ENCODE data around the gene TBC1D1.

Gene TBC1D1

GRCh38 chr4:37995299-37995821 lies 104.5 kb downstream of the TBC1D1 start:
- H2AFZ ChIP-seq (ENCODE audit: low read length): no peak overlapping the region
- peaks cover 89% of the 10 kb centered on the region for H3K79me2 ChIP-seq (ENCODE audit: insufficient read depth, low read length)
- no peak for TF ChIP-seq EZH2 (IDR thresholded peaks at IDR 0.05; ENCODE audit: borderline replicate concordance, low read length)
- TF ChIP-seq, protein P1, sequence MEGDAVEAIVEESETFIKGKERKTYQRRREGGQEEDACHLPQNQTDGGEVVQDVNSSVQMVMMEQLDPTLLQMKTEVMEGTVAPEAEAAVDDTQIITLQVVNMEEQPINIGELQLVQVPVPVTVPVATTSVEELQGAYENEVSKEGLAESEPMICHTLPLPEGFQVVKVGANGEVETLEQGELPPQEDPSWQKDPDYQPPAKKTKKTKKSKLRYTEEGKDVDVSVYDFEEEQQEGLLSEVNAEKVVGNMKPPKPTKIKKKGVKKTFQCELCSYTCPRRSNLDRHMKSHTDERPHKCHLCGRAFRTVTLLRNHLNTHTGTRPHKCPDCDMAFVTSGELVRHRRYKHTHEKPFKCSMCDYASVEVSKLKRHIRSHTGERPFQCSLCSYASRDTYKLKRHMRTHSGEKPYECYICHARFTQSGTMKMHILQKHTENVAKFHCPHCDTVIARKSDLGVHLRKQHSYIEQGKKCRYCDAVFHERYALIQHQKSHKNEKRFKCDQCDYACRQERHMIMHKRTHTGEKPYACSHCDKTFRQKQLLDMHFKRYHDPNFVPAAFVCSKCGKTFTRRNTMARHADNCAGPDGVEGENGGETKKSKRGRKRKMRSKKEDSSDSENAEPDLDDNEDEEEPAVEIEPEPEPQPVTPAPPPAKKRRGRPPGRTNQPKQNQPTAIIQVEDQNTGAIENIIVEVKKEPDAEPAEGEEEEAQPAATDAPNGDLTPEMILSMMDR (IDR thresholded peaks at IDR 0.05; ENCODE audit: low read length): no peak
- H3F3A ChIP-seq (ENCODE audit: insufficient read depth, low read length): no peaks in the 10 kb centered on the region
- H3K9me3 ChIP-seq (ENCODE audit: low read length): no peaks in the 10 kb centered on the region
- H4K20me1 ChIP-seq (ENCODE audit: insufficient read depth, low read length): no peaks in the 10 kb centered on the region
- peak overlapping the region; percentile 91 for H3K27ac ChIP-seq (ENCODE audit: low read depth, low read length, poor library complexity, severe bottlenecking)
- peaks cover 26% of the 10 kb centered on the region for H3K36me3 ChIP-seq (ENCODE audit: insufficient read depth, low read length)
- peak overlapping the region; percentile 57; the same call in 1 of the 2 replicates for H3K9ac ChIP-seq (ENCODE audit: low read length)
- H3K9me2 ChIP-seq (ENCODE audit: low read depth, low read length): no peaks in the 10 kb centered on the region
- peak overlapping the region; percentile 35 for H3K4me3 ChIP-seq (ENCODE audit: low read depth, low read length, poor library complexity, severe bottlenecking)
- no peaks in the 10 kb centered on the region for H3K27me3 ChIP-seq (ENCODE audit: insufficient read depth, low read length)
- H3K4me2 ChIP-seq (ENCODE audit: low read length): peak overlapping the region; percentile 64
- H3K4me1 ChIP-seq (ENCODE audit: insufficient read depth, low read length, severe bottlenecking): peaks cover 96% of the 10 kb centered on the region

DNA sequence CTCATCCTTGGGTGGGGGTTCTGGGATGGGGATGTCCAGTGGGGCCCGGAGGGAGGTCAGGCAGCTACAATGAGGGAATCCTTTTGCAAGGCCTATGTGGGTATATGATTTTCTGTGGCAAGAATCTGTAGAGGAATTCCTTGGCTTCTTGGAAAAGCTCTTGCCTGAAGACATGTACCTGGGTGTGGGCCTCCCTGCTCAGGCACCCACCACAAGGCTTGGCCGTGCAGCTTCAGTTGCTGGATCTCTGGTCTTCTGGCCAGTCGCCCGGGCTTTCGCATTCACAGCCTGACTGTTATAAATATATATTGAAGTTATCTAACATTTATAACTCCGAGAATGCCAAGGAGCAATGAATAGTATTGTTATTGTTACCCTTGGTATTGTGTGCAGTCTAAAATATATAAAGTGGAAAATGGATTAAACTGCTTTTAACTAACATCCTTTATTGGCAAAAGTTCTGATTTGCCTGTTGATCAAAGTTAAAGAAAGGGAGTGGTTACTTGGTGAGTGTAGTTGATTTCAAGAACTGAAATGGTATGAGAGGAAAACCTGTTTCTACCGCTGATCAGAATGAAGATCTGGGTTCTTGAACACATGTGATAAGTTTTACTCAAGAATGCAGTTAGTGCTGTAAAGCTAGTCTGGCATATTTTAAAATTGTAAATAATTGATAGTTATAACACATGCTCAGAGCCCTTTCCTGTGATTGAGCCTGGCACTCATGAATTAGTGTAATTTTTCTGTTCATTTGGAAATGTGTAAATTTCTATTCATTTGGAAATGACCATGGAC lies 105.3 kb downstream of the TBC1D1 start:
- TF ChIP-seq EZH2 (IDR thresholded peaks at IDR 0.05; ENCODE audit: borderline replicate concordance, low read length): no peak
- TF ChIP-seq, protein P1 (IDR thresholded peaks at IDR 0.05; ENCODE audit: low read length): no peak
- Histone ChIP-seq H3K36me3 (ENCODE audit: insufficient read depth, low read length) (peaks cover 35% of the 10 kb centered on the region), H3F3A (ENCODE audit: insufficient read depth, low read length) (no peaks in the 10 kb centered on the region), H3K9ac (ENCODE audit: low read length) (peak overlapping the region; percentile 57), H4K20me1 (ENCODE audit: insufficient read depth, low read length) (no peaks in the 10 kb centered on the region), H3K4me1 (ENCODE audit: insufficient read depth, low read length, severe bottlenecking) (peaks cover 95% of the 10 kb centered on the region), H3K4me3 (ENCODE audit: low read depth, low read length, poor library complexity, severe bottlenecking) (peak overlapping the region; percentile 35), H3K27ac (ENCODE audit: low read depth, low read length, poor library complexity, severe bottlenecking) (peak overlapping the region; percentile 91), H3K4me2 (ENCODE audit: low read length) (peak overlapping the region; percentile 64), H3K79me2 (ENCODE audit: insufficient read depth, low read length) (peaks cover 91% of the 10 kb centered on the region), H3K9me2 (ENCODE audit: low read depth, low read length) (no peaks in the 10 kb centered on the region), H3K9me3 (ENCODE audit: low read length) (no peaks in the 10 kb centered on the region), H2AFZ (ENCODE audit: low read length) (no peak overlapping the region), H3K27me3 (ENCODE audit: insufficient read depth, low read length) (no peaks in the 10 kb centered on the region)

DNA sequence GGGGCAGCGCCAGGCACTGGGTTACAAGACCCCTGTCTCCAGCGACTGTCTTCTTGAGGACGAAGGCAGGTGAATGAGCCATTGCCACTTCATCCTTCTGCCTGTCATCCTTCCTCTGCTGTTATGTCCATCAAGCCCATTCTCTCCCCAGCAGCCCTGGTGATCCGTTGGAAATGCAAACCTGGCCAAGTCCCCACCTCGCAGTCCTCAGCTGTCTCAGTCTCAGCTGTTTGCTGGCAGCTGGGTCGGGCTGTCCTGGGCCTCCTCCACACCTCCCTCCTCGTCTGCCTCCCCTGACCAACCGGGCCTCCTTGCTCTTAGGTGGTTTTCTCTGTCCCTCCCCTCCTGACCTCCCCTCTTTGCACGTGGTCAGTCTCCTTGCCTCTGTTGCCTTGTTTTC lies 107.3 kb downstream of the TBC1D1 start:
- H3K79me2 ChIP-seq (ENCODE audit: insufficient read depth, low read length): peaks cover 96% of the 10 kb centered on the region
- H3K9ac ChIP-seq (ENCODE audit: low read length): peak overlapping the region; percentile 57
- peak overlapping the region; percentile 67 for H3K4me2 ChIP-seq (ENCODE audit: low read length)
- H3K27me3 ChIP-seq (ENCODE audit: insufficient read depth, low read length): no peaks in the 10 kb centered on the region
- peaks cover 36% of the 10 kb centered on the region; the same call in 1 of the 2 replicates for H3K36me3 ChIP-seq (ENCODE audit: insufficient read depth, low read length)
- H4K20me1 ChIP-seq (ENCODE audit: insufficient read depth, low read length): no peaks in the 10 kb centered on the region
- no peak for TF ChIP-seq EZH2 (IDR thresholded peaks at IDR 0.05; ENCODE audit: borderline replicate concordance, low read length)
- no peak overlapping the region for H2AFZ ChIP-seq (ENCODE audit: low read length)
- H3K4me1 ChIP-seq (ENCODE audit: insufficient read depth, low read length, severe bottlenecking): peaks cover 99% of the 10 kb centered on the region
- H3F3A ChIP-seq (ENCODE audit: insufficient read depth, low read length): peaks cover 3% of the 10 kb centered on the region; the same call in 1 of the 2 replicates
- peak overlapping the region; percentile 91 for H3K27ac ChIP-seq (ENCODE audit: low read depth, low read length, poor library complexity, severe bottlenecking)
- peak overlapping the region; percentile 38 for H3K4me3 ChIP-seq (ENCODE audit: low read depth, low read length, poor library complexity, severe bottlenecking)
- no peaks in the 10 kb centered on the region for H3K9me2 ChIP-seq (ENCODE audit: low read depth, low read length)
- no peaks in the 10 kb centered on the region for H3K9me3 ChIP-seq (ENCODE audit: low read length)
